NB4 (cell line): ENCODE results near the gene FSD1.
A peak's percentile ranks its signal among the peaks of the same experiment; 100 is the strongest.

Experiments
- DNase-seq: peaks from one replicate; pipeline ENCODE4 v3.0.0; 2010; ENCODE audit warnings: low read depth
- H3K4me3 ChIP-seq: one replicate; pipeline ENCODE4 v1.5.1; 2011; ENCODE audit warnings: mild to moderate bottlenecking, low read depth, low read length, moderate library complexity
- MAX ChIP-seq: IDR thresholded peaks from 2 replicates; pipeline ENCODE4 v1.6.1; 2011; ENCODE audit warnings: low read depth, low read length
- MYC ChIP-seq: IDR thresholded peaks from 2 replicates; pipeline ENCODE4 v1.6.1; 2011; ENCODE audit warnings: low read depth, low read length
- POLR2A ChIP-seq: IDR thresholded peaks from 2 replicates; pipeline ENCODE4 v1.6.1; 2011; ENCODE audit warnings: mild to moderate bottlenecking; ENCODE audit not compliant: insufficient read length; ENCODE audit errors: extremely low read depth
- TF ChIP-seq, protein P1 (sequence below): IDR thresholded peaks from one replicate; pipeline ENCODE4 v1.5.1; 2012; ENCODE audit warnings: low read depth, low read length

FSD1 gene

DNA sequence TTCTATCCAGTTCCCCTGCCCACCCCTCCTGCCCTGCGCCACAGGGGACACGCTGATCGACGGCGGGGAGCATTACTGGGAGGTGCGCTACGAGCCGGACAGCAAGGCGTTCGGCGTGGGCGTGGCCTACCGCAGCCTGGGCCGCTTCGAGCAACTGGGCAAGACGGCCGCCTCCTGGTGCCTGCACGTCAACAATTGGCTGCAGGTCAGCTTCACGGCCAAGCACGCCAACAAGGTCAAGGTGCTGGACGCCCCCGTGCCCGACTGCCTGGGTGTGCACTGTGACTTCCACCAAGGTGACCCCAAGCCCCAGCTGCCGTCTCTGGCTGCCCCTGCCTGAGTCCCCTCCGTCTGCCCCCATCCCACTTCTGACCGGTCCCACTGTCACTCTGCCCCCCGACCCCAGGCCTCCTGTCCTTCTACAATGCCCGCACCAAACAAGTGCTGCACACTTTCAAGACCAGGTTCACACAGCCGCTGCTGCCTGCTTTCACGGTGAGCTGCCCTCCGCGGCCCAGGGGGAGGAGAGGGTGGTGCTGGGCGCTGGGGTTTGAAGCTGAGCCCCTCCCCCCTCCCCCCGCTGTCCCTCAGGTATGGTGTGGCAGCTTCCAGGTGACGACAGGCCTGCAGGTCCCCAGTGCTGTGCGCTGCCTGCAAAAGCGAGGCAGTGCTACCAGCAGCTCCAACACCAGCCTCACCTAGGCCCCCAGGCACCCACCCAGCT, 18.7 kb downstream of the FSD1 start:
- no peak for DNase-seq
- TF ChIP-seq MAX, result no peak
- H3K4me3 ChIP-seq, result no peak overlapping the region

- TF ChIP-seq MAX (no peak), MYC (no peak), POLR2A (no peak)
- TF ChIP-seq, protein P1, sequence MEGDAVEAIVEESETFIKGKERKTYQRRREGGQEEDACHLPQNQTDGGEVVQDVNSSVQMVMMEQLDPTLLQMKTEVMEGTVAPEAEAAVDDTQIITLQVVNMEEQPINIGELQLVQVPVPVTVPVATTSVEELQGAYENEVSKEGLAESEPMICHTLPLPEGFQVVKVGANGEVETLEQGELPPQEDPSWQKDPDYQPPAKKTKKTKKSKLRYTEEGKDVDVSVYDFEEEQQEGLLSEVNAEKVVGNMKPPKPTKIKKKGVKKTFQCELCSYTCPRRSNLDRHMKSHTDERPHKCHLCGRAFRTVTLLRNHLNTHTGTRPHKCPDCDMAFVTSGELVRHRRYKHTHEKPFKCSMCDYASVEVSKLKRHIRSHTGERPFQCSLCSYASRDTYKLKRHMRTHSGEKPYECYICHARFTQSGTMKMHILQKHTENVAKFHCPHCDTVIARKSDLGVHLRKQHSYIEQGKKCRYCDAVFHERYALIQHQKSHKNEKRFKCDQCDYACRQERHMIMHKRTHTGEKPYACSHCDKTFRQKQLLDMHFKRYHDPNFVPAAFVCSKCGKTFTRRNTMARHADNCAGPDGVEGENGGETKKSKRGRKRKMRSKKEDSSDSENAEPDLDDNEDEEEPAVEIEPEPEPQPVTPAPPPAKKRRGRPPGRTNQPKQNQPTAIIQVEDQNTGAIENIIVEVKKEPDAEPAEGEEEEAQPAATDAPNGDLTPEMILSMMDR, result no peak
- H3K4me3 ChIP-seq, result no peak overlapping the region
- DNase-seq, result no peak
Observed at GRCh38 chr19:4323692-4324091, 19.3 kb downstream of the FSD1 start.

GRCh38 chr19:4324228-4324627, 19.8 kb downstream of the FSD1 start:
- DNase-seq, result no peak
- no peak for TF ChIP-seq MAX
- no peak for TF ChIP-seq MYC
- TF ChIP-seq, protein P1, result no peak
- no peak for TF ChIP-seq POLR2A
- H3K4me3 ChIP-seq, result no peak overlapping the region

GRCh38 chr19:4326215-4326836, 21.9 kb downstream of the FSD1 start:
- no peak for DNase-seq
- TF ChIP-seq MYC (no peak), POLR2A (no peak), MAX (no peak)
- TF ChIP-seq, protein P1, result no peak
- H3K4me3 ChIP-seq, result no peak overlapping the region

DNA sequence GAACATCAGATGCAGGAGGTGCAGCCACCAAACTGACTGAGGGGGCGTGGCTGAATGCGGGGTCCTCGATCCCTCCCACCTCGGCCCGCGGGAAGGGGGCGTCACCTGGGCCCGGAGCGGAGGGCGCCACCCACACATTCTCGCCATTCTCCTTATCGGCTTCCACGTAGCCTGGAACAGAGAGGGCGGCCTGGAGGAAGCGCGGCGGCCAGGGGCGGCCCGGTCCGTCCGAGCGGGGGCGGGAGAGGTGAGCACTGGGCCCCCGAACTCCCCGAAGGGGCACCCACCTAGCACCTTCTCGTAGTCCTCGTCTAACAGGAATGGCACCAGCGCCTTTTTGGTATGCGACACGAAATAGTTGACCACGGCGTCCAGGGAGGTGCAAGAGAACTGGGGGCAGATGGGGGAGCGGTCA, 22.4 kb downstream of the FSD1 start:
- TF ChIP-seq POLR2A, result no peak
- TF ChIP-seq, protein P1, result no peak
- no peak for TF ChIP-seq MYC
- TF ChIP-seq MAX, result no peak
- H3K4me3 ChIP-seq, result no peak overlapping the region
- peak; percentile 25 for DNase-seq

DNA sequence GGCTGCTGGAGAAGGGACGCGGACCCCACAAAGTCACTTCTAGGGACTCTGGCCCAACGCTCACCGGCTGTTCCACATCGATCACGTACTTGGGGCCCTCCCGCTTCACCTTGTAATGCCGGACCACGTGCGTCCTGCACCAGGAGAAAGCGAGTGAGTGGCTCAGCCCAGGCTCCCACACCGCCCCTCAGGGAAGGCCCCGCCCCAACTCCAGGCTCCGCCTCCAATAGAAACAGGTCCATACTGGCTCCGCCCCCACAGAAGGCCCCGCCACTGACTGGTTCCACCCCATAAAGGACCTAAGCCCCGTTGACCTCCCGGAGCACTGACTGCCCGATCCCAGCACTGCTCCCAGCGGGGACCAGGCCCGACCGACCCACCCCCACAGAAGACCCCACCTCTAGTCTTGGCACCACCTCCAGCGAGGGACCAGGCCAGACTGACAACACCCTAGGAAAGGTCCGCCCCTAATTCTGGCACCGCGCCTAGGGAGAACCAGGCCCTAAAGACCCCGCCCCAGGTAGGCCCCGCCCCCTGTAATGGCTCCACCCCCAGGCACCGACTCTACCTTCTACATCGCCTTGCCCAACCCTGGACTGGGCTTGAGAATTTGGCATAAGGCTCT, 23.0 kb downstream of the FSD1 start:
- H3K4me3 ChIP-seq, result no peak overlapping the region
- peak; percentile 37 for DNase-seq
- TF ChIP-seq MYC (no peak), MAX (no peak)
